GM18502 (cell line): ENCODE results near the gene NOL12.
"Not testable (repeated sequence)": the region's sequence is repeated elsewhere in the genome, so short reads cannot be mapped to it uniquely, and the experiment has no call there.

Experiments used
- ATAC-seq: cut with Tn5 transposase; IDR thresholded peaks from one replicate; pipeline ENCODE4 v1.9.1; 2021; ENCODE audit warnings: mild to moderate bottlenecking; ENCODE audit not compliant: unreplicated experiment, poor library complexity

Gene NOL12

DNA sequence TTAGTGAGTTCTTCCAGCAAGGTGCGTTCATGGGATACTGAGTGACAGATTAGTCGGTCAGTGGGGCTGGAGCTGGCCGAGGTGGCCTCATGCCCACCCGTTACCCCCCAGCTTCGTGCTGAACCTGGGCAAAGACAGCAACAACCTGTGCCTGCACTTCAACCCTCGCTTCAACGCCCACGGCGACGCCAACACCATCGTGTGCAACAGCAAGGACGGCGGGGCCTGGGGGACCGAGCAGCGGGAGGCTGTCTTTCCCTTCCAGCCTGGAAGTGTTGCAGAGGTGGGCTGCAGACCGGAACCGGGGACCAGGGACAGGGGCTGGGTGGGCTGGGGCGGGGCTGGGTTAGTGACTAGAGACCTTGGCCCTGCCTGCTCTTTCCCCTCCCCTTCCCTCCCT, 7.8 kb upstream of the NOL12 start:
- ATAC-seq: no peak

DNA sequence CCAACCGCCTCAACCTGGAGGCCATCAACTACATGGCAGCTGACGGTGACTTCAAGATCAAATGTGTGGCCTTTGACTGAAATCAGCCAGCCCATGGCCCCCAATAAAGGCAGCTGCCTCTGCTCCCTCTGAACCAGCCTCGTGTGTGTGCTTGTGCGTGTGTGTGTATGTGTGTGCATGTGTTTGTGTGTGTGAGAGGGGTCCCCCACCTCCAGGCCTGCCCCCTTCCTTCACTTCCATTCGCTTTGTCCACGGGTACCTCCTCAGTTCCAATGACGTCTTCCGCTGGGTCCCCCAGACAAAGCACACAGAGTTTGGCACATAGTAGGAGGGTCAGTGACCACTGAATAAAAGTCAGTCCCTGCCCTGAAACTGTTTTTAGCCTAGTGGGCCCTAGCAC, 6.5 kb upstream of the NOL12 start:
- ATAC-seq: no peak

DNA sequence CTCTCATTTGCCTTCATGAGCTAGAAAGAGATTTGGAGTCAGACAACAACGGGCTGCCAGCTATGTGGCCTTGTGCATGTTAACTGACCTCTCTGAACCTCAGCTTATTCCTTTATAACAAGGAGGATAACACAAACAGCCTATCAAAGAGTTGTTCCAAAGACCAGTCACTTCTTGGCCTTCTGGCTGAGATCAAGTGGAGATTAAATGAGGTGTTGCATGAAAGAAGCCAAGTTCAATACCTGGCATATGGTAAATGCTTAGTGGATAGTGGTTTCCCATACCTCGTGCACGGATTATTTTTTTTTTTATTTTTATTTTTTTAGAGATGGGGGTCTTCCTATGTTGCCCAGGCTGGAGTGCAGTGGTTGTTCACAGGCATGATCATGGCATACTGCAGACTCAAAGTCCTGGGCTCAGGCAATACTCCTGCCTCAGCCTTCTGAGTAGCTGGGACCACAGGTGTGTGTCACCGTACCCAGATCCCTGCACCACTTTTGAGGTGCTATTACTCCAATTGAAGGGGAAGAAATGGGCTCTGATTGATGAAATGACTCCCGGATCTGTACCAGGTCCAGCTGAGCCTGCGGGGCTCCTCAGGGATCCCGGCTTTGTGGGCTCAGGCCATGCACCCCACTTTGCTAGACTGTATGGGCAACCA, 5.8 kb upstream of the NOL12 start:
- ATAC-seq: no peak

DNA sequence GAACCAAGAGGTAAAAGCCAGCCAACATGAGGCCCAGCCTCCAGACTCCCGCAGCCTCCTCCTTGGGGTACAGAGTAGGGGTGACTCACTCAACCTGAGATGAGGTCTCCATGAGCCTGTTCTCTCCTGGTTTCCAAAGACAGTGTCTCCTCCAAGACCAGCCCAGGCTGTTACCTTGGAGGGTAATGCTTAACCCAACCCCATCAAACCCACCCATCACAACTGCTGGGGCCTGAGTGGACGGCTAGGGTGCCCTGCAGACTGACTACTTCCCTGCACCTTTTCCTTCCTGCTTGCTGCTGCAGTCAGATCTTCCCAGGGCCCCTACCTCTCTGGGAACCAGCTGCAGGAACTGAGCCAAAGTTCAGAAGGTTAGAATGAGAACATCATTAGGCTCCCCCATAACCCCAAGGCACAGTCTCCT, 5.1 kb upstream of the NOL12 start:
- ATAC-seq: no peak

DNA sequence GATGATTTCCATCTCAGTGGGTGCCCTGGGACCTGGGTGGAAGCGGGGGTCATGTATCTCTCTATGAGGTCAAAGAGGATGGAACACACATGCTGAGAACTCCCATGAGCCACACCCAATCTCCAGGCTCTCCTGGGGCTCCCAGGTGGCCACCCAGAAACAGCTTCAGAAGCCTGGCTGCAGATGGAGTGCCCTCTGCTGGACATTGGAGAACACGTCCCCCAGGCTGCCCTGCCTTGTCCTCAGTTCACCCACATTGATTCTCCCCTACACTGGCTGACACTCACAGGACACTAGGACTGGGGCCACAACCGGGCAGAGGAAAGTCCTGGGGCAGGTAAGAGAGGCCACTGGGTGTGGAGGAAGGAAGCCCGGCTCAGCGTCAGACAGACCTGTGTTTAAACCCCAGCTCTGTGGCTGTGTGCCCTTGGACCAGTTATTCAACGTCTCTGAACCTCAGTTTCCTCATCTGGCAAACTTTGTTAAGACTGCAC, 4.5 kb upstream of the NOL12 start:
- ATAC-seq: no peak

DNA sequence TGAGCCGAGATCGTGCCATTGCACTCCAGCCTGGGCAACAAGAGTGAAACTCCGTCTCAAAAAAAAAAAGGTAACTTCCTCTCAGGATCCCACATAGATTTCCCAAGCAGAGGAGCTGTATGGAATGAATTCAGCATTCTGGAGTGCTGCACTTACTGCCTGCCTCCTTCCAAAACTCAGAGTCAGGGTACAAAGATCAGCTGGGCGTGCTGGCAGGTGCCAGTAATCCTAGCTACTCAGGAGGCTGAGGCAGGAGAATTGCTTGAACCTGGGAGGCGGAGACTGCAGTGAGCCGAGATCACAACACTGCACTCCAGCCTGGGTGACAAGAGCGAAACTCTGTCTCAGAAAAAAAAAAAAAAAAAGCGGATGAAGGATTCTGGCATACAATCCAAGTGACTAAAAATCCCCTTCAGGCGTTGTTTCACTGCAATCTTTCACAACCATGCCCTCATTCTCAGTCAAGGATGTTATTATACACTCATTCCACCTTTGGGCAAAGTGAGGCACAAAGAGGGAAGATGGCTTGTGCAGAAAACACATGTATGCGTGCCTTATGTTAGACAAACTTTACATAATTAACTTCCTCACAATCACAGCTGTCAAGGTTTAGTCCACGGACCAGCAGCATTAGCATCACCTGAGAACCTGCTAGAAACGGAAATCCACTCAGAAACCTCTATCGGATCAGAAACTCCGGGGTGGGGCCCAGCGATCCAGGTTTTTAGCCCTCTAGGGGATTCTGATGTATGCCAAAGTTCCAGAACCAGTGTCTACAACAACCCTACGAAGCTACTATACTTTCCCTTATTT, 1.1 kb upstream of the NOL12 start:
- ATAC-seq: no peak

DNA sequence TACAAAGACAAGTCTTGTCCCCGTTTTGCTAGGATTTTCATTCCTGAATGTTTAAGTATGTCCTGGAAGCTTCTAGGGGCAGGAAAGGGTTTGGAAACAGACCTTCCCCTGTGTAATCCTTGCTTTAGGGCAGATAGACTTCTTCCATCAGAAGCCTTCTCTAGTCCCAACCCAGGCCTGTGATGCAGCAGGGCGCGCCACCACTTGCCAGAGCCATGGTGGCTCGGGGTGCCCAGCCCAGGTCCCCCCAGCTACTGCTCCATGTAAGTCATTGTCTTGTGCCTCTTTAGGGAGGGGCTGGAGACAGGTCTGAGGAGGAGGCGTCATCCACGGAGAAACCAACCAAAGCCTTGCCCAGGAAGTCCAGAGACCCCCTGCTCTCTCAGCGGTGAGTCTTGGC, 4.3 kb downstream of the NOL12 start:
- no peak for ATAC-seq

DNA sequence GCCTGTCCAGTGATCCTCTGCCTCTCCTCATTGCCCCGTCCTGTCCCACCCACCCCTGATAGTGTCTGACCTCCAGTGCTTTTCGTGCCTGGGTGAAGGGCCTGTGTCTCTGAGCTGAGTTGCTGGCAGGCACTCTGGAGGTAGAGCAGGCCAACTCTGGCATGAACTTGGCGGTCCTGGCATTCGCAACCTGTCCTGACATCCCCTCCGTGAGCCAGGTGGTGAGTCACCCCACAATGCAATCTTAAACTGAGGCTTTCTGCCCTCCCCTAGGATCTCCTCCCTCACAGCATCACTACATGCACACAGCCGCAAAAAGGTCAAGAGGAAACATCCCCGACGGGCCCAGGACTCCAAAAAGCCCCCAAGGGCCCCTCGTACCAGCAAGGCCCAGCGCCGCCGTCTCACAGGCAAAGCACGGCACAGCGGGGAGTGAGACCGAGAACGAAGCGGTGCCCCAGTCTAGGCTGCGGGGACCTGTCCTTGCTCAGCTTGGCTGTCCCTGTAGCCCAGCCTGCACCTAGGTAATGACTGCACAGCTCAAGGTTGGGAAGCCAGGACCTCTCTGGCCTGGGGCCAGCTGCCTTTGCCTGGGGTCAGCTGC, 4.9 kb downstream of the NOL12 start:
- ATAC-seq: no peak

DNA sequence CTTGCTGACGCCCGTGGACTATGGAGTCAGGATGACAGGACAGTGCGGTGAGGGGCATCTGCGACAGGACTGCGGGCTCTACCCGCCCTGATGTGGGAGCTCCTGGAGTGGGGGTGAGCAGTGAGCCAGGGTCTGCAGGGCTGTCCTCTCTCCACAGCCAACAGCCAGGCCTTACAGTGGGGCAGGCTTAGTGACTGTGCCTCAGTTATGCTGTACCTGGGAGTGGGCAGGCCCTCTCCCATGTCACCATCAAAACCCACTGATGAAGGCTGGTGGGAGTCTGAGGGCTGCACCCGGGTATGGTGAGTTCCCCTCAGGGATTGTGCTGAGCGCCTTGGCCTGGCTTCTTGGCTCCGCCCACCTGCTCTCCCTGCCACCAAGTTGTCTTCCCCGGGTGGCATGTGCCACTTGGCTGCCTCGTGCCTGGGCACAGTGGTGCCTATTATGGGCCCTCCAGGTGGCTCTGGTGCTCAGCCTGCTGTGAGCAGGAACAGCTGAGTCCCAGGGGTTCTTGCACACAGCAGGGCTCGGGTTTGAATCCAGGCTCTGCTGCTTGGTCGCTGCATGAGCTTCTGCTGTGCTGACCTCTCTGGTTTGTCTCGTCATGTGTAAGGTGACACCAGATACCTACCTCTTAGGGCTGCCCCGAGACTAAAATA, 6.6 kb downstream of the NOL12 start:
- no peak for ATAC-seq

DNA sequence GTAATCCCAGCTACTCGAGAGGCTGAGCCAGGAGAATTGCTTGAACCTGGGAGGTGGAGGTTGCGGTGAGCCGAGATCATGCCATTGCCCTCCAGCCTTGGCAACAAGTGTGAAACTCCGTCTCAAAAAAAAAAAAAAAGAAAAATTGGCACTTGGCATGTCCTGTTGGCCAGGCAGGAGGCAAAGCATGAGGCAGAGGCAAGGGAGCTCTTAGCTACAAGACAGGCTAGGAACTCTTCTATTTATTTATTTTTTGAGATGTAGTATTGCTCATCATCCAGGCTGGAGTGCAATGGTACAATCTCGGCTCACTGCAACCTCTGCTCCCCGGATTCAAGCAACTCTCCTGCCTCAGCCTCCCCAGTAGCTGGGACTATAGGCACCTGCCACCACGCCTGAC, 8.0 kb downstream of the NOL12 start:
- not testable (repeated sequence) for ATAC-seq

DNA sequence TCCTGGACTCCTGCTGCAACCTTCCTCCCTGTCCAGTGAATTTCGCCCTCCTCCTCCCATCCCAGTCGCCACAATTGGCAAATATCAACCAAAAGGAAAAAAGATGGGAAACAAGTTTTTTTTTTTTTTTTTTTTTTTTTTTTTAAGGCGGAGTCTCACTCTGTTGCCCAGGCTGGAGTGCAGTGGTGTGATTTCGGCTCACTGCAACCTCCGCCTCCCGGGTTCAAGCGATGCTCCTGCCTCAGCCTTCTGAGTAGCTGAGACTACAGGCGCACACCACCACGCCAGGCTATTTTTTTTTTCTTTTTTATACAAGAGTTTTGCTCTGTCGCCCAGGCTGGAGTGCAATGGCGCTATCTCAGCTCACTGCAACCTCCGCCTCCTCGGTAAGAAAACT, 10.1 kb downstream of the NOL12 start:
- not testable (repeated sequence) for ATAC-seq

DNA sequence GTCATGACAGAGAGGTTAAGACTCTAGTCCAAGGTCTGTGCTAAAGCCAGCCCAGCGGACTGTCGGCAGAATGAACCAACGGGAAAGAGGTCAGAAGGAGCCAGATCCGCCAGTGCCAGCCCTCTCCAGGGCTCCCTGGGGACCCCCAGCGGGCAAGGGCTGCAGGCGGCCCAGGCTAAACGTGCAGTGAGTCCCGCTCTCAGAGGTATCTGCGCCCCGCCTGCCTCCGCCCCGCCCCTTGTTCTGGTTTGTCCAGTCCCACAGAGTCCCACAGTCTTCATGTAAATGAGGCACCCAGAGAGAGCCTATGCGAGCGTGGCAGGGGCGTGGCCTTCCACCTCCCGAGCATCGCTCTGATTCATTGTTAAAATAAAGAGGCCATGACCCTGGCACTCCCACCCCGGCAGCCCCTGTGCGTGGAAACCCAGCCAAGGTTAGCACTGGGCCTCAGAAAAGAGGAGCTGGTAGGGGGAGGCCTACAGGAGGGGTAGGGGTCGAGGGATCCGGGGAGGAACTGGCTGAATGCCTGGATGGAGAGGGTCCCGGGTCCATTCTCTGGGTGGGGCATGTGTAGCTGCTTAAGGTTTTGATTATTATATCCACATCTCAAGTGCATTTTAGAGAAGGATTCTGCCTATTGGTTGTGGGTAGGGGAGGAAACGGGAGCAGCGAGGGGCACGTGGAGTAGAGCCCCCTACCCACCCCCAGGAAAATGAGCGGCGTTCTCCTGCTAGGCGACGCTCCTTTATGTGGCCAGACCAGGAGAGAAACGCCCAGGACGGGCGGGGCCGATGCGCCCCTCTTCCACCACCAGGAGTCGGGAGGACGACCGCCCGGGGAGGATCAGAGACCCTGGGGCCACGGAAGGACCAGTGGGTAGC, 10.8 kb downstream of the NOL12 start, which contains the start of gene TRIOBP:
TRIOBP (plus strand) TSS at position 392 of the 881 bp plus-strand sequence. CDS start 4,318 bp downstream, outside the sequence.
- ATAC-seq: no peak

DNA sequence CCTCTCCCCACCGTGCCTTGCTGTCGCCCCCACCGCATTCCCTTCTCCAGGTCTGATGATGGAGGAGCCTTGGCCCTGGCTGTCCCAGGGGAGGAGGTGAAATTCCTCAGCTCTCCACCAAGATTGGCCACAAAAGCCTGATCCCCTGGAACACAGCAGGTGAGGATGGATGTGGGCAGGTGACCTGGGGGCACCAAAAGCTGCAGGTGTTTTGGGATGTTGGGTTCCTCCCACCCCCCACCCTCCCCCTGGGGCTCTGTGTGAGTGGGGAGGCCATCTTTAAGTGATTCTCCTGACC, 11.3 kb downstream of the NOL12 start:
- ATAC-seq: no peak

DNA sequence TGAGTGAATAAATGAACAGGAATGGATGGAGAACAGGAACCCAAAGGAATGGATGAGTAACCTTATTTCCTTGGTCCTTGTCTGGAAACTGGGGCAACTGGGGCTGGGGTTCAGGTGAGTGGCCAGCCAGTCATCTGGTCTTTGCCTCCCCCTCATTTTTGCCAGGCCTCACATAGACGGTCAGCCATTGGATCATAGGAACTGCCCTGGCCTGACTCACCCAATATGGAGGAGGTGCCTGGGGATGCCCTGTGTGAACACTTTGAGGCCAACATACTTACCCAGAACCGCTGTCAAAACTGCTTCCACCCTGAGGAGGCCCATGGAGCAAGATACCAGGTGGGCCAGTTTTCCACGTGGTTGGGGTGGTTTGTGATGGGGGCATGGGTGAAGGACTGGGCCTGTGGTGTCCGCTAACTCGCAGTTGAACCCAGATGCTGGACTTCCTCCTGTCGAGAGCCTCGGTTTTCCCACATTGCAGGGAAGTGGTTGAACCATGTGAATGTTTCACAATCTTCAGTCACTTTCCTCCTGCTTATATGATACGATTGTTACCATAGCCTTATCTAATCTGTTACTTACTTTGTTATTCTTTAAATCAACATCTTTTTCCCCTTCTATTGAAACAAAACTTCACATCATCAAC, 15.1 kb downstream of the NOL12 start:
- no peak for ATAC-seq

DNA sequence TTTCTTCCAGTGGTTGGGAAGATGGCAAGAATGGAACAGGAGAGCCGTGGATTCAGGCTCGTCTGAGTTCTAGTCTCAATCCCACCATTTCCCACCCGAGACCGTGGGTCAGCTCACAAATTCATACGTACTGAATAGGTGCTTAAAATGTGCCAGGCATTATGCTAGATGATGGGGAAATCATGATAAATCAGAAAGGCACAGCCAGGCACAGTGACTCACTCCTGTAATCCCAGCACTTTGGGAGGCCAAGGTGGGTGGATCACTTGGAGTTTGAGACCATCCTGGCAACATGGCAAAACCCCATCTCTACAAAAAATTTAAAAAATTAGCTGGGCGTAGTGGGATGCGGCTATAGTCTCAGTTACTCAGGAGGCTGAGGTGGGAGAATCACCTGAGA, 17.8 kb downstream of the NOL12 start:
- no peak for ATAC-seq

DNA sequence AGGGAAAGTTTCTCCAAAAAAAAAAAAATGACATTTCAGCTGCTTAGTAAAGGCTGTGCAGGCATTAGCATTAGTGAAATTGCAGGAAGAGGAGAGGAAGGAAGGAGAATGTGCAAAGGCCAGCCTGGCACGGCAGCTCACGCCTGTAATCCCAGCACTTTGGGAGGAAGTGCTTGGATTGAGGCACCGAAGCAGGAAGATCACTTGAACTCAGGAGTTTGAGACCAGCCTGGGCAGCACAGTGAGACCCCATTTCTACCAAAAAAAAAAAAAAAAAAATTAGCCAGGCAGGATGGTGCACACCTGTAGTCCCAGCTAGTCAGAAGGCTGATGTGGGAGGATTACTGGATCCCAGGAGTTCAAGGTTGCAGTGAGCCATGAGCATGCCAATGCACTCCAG, 18.5 kb downstream of the NOL12 start:
- ATAC-seq: no peak

DNA sequence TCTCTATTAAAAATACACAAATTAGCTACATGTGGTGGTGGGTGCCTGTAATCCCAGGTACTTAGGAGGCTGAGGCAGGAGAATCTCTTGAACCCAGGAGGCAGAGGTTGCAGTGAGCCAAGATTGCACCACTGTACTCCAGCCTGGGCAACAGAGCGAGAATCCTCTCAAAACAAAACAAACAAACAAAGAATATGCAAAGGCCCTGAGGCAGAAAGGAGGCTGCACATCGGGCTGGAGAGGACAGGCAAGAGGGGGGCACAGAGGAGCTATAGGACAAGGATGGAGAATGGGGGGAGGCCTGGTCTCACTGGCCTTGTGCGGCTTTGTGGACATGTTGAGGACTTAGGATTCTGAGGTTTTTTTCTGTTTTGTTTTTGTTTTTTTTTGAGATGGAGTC, 19.1 kb downstream of the NOL12 start:
- no peak for ATAC-seq

DNA sequence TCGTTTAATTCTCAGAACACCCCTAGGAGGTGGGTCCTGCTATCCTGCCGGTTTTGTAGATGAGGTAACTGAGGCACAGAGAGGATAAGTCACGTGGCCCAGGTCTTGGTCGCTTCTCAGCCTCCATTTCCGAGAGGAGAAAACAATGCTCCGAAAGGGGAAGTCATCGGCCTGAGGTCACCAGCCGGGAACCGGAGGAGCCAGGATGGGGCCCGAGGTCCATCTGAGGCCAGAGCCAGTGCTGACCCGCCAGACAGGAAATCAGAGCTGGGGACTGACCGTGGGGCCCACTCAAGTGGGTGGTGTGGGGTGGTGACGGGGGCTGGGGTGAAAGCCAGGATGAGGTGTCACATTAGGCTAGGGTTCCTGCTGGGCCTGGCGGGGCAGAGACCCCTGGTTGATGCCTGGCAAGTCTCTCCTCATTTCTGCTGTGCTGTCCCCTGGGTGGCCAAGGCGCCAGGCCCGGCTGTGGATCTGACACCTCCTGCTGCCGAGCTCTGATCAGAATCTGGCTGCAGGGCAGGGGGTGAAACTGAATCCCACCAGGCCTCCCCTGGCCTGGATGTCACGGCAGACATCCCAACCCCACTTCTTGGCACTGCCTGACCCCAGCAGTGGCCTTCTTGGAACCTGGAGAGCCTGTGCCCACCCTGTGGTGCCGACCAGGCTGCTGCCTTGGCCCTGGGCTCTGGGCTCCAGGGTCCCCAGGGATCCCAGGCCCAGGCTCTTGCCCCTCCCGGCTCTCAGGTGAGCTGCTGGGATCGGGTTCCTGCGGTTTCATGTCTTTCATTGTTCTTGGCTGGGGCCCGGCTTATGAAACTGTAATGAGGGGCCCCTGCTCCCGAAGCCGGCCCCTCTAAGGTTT, 22.7 kb downstream of the NOL12 start:
- no peak for ATAC-seq

DNA sequence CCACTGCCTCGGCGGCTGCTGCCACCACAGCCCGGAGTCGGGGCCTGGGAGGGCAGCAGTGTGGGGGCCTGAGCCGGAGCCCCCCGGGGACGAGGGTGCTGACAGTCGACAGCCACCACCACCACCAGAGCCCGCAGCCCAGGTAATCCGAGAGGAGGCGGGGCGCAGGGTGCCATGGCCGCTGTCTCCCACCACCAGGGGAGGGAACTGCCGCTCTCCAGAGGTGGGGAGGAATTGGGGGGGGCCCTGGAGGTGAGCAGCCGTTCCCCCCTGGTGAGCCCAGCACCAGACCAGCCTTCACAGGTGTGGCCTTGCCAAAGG, 23.3 kb downstream of the NOL12 start:
- ATAC-seq: no peak
